HT1080 (cell line): ENCODE data around the gene CCDC120. TPM values are rescaled to one million over a fixed set of nuclear protein-coding genes. Genes with fewer than 3 reads are reported as not detected.

Experiments
- DNase-seq: peaks from one replicate; pipeline ENCODE4 v3.0.0-alpha.2; 2015; ENCODE audit warnings: low read depth
- polyA plus RNA-seq, 2 experiments: library from polyadenylated mRNA; depleted of rRNA; stranded (reverse); fragments of >200 nt; gene quantifications; 2 replicates each; pipeline ENCODE4 v1.2.3, GENCODE V29; 2015
- total RNA-seq: library from RNA; depleted of rRNA; stranded (reverse); fragments of >200 nt; shearing (Covaris generic); gene quantifications from 2 replicates; pipeline ENCODE4 v1.2.3, GENCODE V29; 2014; rRNA removed

CCDC120 gene, protein sequence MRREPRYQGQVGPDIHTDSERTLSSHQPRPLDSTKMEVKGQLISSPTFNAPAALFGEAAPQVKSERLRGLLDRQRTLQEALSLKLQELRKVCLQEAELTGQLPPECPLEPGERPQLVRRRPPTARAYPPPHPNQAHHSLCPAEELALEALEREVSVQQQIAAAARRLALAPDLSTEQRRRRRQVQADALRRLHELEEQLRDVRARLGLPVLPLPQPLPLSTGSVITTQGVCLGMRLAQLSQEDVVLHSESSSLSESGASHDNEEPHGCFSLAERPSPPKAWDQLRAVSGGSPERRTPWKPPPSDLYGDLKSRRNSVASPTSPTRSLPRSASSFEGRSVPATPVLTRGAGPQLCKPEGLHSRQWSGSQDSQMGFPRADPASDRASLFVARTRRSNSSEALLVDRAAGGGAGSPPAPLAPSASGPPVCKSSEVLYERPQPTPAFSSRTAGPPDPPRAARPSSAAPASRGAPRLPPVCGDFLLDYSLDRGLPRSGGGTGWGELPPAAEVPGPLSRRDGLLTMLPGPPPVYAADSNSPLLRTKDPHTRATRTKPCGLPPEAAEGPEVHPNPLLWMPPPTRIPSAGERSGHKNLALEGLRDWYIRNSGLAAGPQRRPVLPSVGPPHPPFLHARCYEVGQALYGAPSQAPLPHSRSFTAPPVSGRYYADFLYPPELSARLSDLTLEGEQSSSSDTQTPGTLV
- total RNA-seq, result 0.14 TPM in 1 of 2 replicates, not detected in the other
- polyA plus RNA-seq (2015; cell fraction: cytosol; rRNA removed), result 0.22 and 0.32 TPM in 2 replicates
- 0.49 and 0.65 TPM in 2 replicates for polyA plus RNA-seq (2015; cell fraction: nucleus; rRNA removed)

- DNase-seq, result no peak
Observed at GRCh38 chrX:49058794-49059193, at the start of gene CCDC120. Gene CCDC120 (plus strand): TSS chrX:49058999. CDS start chrX:49062042, 3,043 bp downstream.

- DNase-seq, result no peak
Observed at GRCh38 chrX:49019050-49019449, 39.7 kb upstream of the CCDC120 start.

- no peak for DNase-seq
Observed at GRCh38 chrX:49019599-49020249, 39.1 kb upstream of the CCDC120 start.

DNA sequence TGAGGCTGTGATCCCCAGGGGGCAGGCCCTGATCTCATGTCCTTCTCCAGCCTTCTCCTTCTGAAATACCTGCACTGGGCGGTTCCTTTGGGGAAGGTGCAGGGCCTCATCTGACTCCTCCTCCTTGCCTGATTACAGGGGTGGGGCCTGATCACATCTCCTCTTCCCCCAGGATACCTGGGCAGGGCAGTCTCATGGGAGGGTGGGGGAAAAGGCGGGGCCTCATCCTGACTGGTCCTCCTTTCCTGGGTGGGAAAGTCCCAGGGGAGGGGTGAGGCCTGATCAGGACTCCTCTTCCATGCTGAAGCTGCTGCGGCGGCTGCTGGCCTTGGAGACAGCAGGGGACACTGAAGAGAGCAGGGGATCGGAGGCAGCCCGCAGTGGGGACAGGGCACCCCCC lies 28.9 kb upstream of the CCDC120 start:
- no peak for DNase-seq

DNA sequence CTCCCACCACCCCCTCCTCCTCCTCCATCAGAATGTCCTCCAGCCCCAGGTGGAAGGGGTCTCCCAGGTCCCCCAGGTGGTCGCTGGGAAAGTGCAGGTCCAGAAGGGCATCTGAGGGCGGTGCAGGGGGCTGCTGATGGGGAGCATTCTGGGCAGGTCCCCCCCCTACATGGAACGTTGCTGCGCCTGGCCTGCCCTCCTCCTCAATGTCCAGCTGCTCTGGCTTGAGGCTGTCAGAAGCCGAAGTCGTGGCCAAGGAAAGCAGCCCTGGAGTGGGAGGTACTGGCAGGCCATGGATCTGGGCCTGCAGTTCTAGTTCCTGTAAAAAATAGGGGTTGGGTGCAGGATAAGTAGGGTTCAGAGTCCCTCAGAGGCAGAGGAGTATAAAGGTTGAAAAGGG lies 28.5 kb upstream of the CCDC120 start:
- no peak for DNase-seq

DNA sequence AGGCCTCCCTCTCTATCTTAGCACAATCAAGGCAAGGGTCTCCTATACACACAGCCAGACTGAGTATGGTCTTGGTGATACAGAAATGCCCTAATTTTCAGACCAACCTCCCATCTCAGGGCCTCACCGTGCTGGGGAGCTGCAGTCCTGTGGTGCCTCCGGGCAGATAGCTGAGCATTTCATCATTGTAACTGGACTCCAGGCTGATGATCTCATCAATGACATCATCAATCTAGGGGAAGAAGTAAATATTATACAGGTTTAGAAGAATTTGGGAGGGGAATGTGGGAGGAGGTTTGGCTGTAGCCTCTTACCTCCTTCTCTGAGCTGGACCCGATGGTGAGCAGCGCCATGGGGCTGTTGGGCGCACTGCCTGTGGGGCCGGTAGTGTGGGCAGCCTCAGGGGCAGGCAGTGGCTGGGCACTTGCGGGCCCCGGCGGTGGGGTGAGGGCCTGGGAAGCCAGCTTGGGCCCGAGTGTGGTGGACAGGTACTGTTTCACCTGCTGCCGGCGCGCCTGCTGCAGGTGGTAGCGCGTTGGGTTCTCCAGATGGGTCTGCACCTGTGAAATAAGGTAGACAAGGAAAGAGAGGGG lies 20.8 kb upstream of the CCDC120 start:
- peak; percentile 3 for DNase-seq

- peak; percentile 93 for DNase-seq
Observed at GRCh38 chrX:49039598-49040375, 19.0 kb upstream of the CCDC120 start.

DNA sequence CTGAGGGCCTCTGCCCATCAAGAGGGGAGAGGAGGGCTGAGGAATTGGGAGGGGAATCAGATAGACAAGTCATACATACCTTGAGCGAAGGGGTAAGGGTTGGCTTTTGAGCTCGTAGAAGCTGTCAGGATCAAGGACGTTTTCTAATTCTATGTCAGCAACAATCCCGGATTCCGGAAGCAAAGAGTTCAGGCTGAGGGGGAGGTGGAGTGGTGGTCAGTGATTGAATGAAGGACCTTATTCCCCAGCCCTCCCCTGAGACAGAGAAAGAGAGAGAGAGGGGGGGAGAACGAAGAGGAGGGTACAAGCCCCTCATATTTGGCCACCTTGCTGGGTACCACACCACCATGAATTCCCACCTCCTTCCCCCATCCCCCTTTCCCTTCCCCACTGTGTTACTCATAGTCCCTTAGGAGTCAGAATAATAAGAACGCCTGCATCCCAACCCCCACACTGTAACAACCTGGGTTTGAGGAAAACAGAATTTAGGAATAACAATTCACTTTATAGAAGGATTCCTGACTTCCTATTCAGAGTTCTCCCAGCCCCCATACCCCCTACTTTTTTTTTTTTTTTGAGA lies 18.3 kb upstream of the CCDC120 start:
- peak; percentile 30 for DNase-seq

- peak; percentile 54 for DNase-seq
Observed at GRCh38 chrX:49041744-49042580, 16.8 kb upstream of the CCDC120 start.

GRCh38 chrX:49042581-49043219 lies 16.1 kb upstream of the CCDC120 start:
- DNase-seq, result peak; percentile 1

GRCh38 chrX:49043220-49043986 lies 15.4 kb upstream of the CCDC120 start, which contains the start of gene TFE3:
Gene TFE3 (minus strand): TSS chrX:49043357. CDS start chrX:49043226, 131 bp downstream.
- DNase-seq, result peak; percentile 99

DNA sequence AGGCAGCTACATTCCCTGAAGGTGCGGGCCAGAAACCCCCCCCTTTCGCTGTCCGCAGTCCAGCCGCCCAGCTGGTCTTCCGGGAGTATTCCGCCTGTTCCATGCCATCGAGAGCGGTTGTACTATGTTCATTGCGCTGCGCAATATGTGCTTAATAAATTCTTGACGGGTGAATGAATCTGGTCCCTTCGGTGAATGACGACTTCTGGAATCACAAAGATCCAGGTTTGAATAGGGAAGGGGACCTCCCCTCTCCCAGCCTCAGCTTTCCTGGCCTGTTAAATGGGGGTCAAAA lies 14.9 kb upstream of the CCDC120 start:
- DNase-seq, result no peak

DNA sequence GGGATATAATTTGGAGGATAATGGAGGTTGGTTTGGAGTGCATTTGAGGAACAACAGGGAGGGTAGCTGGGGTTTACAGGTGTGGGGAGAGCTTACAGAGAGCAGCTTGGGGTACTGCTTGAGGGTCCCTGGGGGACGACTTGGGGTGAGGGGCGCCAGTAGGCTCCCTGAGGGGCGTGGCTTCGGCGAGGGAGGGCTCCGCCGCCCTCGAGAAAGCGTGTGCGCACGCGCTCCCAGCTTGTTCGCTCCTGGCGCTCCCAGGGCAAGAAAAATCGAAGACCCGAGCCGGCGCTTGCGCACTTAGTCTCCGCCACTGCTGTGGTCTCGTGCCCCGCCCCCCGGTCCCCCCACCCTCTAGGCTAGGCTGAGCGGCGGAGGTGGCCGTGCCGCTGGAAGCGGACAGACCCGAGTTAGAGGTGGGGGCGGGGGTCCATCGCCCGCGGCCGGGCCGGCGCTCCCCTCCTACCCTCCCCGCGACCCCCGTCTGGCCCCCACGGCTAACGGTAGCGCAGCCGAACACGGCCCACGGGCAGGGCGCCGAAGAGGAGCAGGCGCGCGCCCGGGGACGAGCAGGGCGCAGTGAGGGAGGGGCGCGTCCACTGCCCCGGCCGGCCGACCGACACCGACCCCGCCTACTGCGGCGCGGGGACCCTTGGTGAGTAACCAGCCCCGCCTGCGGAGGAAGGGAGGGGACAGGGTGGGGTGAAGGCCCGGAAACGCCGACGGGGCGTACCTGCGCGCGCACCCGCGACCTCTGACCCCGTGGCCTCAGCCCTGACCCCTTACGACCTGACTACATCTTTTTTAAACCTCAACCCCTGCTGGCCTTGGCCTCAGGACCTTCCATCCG lies 5.4 kb upstream of the CCDC120 start:
- no peak for DNase-seq

DNA sequence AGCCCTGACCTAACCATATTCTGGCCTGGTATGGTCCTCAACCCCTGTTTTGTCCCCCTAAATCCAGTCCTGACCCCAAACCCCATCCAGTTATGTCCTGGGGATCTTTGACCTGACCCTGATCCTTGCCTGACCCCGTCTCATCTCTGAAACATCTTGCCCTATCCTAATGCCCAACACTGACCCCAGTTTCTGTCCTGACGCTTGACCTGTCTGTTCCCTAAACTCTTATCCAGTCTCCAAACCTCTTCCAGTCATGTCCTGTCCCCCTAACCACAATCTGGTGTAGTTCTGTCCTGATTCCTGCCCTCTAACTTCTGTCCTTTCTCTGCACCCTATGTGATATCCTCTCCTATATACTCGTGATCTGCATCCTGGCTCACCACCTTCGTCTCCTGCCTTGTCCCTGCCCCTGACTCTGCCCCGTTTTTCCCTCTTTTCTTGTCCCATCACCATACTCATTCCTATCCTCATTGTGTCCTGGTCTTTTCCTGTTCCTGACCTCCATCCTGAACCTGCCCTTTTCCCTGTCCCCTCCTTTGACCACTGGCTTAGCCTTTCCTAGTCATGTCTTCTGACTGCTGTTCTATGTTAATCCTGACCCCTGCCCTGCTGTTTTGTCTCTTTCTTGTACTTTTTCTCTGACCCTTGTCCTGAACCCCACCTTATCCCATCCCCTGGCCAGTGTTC lies 4.6 kb upstream of the CCDC120 start:
- no peak for DNase-seq

DNA sequence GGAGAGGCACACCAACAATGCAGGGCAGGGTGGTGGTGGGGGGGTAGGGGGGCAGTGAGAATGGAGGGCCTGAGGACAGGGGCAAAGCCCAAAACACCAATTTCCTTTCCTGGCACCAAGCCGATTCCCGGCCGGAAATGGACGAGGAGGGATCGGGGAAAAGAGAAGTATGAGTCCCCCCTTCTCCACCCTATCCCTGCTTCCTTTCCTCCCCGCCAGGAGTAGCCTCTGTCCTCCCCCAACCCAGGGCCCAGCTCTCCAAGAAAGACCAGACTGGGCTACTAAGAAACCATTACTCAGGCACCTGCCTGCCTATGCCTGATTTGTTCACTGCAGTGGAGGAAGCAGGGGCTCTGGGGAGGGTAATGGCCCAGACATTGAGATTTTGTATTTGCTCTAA lies 402 bp downstream of the CCDC120 start:
- no peak for DNase-seq

- DNase-seq, result no peak
Observed at GRCh38 chrX:49059681-49060085, 884 bp downstream of the CCDC120 start.

DNA sequence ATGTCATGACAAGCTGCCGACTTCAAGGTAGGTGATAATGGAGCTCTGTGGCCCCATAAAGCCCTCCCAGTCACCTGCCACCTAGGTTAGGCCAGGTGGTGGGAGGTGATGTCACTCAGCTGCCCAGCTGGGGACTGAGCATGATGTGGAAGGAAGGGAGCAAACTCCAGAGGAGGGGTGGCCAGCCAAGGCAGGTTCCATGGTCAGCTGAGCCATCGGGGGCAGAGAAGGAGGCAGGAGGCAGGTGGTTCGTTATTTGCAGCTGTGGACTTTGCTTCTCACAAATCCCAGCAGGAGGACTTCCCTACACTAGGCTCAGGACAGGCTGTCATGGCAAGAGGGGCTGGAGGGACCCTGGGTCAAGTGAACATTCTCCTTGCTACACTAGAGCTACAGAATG lies 2.1 kb downstream of the CCDC120 start:
- no peak for DNase-seq
